OCI-LY7 (cell line): ENCODE results near the gene PLA2G4D. TPM values are rescaled to one million over a fixed set of nuclear protein-coding genes. Genes with fewer than 3 reads are reported as not detected.

Experiments
- BruUV-seq: library from RNA; stranded (reverse); fragments of 400-500 nt; replicated peaks from 2 replicates; lab custom pipeline; 2021; lab: Mats Ljungman, UMichigan
- CTCF ChIA-PET: fragments of 300-600 bp; sonication (Branson Sonifier 250); formaldehyde crosslinking; loops from one replicate; lab custom pipeline; 2022; ENCODE audit warnings: antibody characterized with exemption; ENCODE audit not compliant: unreplicated experiment; lab: Charles Lee
- POLR2A ChIA-PET: fragments of 300-600 bp; sonication (Branson Sonifier 250); formaldehyde crosslinking; loops from one replicate; lab custom pipeline; 2022; ENCODE audit warnings: antibody characterized with exemption; lab: Charles Lee
- DNase-seq: peaks from one replicate; pipeline ENCODE4 v3.0.0-alpha.2; 2015; ENCODE audit warnings: low spot score
- H2AFZ ChIP-seq: fragments of 200-600 bp; sonication (generic), shearing (Covaris generic); 2 replicates; pipeline ENCODE4 v1.6.1; 2014; ENCODE audit warnings: mild to moderate bottlenecking, antibody characterized with exemption, low read length, moderate library complexity
- H3K27ac ChIP-seq: fragments of 200-600 bp; sonication (generic); 2 replicates; pipeline ENCODE4 v1.5.1; 2014; ENCODE audit warnings: mixed run types, low read depth, mild to moderate bottlenecking, moderate library complexity, low read length, inconsistent platforms; ENCODE audit not compliant: poor library complexity, severe bottlenecking
- H3K36me3 ChIP-seq: fragments of 200-600 bp; sonication (generic); 2 replicates; pipeline ENCODE4 v1.6.1; 2014; ENCODE audit warnings: mild to moderate bottlenecking, antibody characterized with exemption, low read length, moderate library complexity, mixed read lengths; ENCODE audit not compliant: insufficient read depth
- H3K4me1 ChIP-seq: fragments of 200-600 bp; sonication (generic); 2 replicates; pipeline ENCODE4 v1.5.1; 2014; ENCODE audit warnings: mild to moderate bottlenecking, low read length; ENCODE audit not compliant: insufficient read depth, poor library complexity, severe bottlenecking
- H3K4me2 ChIP-seq: fragments of 200-600 bp; sonication (generic); 2 replicates; pipeline ENCODE4 v1.6.1; 2014; ENCODE audit warnings: mild to moderate bottlenecking, low read length
- H3K4me3 ChIP-seq: fragments of 200-600 bp; sonication (generic); 2 replicates; pipeline ENCODE4 v1.5.1; 2014; ENCODE audit warnings: mild to moderate bottlenecking, low read depth, low read length; ENCODE audit not compliant: poor library complexity, severe bottlenecking
- H3K79me2 ChIP-seq: fragments of 200-600 bp; sonication (generic); 2 replicates; pipeline ENCODE4 v1.6.1; 2016; ENCODE audit warnings: low read depth, mild to moderate bottlenecking, low read length, moderate library complexity, mixed read lengths; ENCODE audit not compliant: insufficient read depth
- H3K9me2 ChIP-seq: fragments of 200-600 bp; sonication (generic); 2 replicates; pipeline ENCODE4 v1.6.1; 2016; ENCODE audit warnings: mild to moderate bottlenecking, low read length, mixed read lengths; ENCODE audit not compliant: insufficient read depth
- H3K9me3 ChIP-seq: fragments of 200-600 bp; sonication (generic); 2 replicates; pipeline ENCODE4 v1.6.1; 2014; ENCODE audit warnings: mild to moderate bottlenecking, mixed run types, low read length, mixed read lengths
- H4K20me1 ChIP-seq: fragments of 200-600 bp; sonication (generic); 2 replicates; pipeline ENCODE4 v1.6.1; 2014; ENCODE audit warnings: mild to moderate bottlenecking, antibody characterized with exemption, low read length, moderate library complexity, mixed read lengths; ENCODE audit not compliant: insufficient read depth
- CTCF ChIP-seq: fragments of 200-600 bp; sonication (generic); conservative IDR thresholded peaks from 2 replicates; pipeline ENCODE4 v1.5.1; 2014; ENCODE audit warnings: mild to moderate bottlenecking, antibody characterized with exemption, low read length, moderate library complexity, mixed read lengths
- EZH2phosphoT487 ChIP-seq: fragments of 200-600 bp; sonication (generic); IDR thresholded peaks from 2 replicates; pipeline ENCODE4 v1.6.1; 2018; ENCODE audit warnings: low read depth, borderline replicate concordance, mild to moderate bottlenecking, mixed run types, antibody characterized with exemption, low read length, moderate library complexity, mixed read lengths
- intact Hi-C: fragments of 100-400 bp; cut with micrococcal nuclease; formaldehyde crosslinking; loops from one replicate; pipeline ENCODE4 v1.10.0; 2022; ENCODE audit not compliant: unreplicated experiment
- total RNA-seq, 2 experiments: library from RNA; depleted of rRNA in 1 of 2; stranded (reverse); fragments of >200 nt in 1 of 2; shearing (Covaris generic) in 1 of 2; gene quantifications; 2 replicates each; pipeline ENCODE4 v1.2.3, GENCODE V29; 2014 to 2022

The PLA2G4D gene
- total RNA-seq, 2 experiments from 2014 or later, result not detected

- Histone ChIP-seq H3K9me2 (no peaks in the 10 kb centered on the region), H3K4me1 (no peaks in the 10 kb centered on the region), H3K9me3 (no peaks in the 10 kb centered on the region), H3K4me2 (no peak overlapping the region), H2AFZ (no peak overlapping the region), H3K79me2 (no peaks in the 10 kb centered on the region), H3K27ac (no peak overlapping the region), H4K20me1 (no peaks in the 10 kb centered on the region), H3K36me3 (no peaks in the 10 kb centered on the region), H3K4me3 (no peak overlapping the region)
- intact Hi-C loops, result loop anchor here (5.0 kb wide), 1 partner anchor 51 kb away; no protein-coding TSS in a partner anchor
- BruUV-seq, result no TSS peak
- ChIA-PET POLR2A (interaction anchor here (0.9 kb wide), 1 partner anchor 15 kb away, joined by 5 read pairs; no protein-coding TSS in a partner anchor), CTCF (no interaction called here)
- TF ChIP-seq CTCF, result no peak
- no peak for TF ChIP-seq EZH2phosphoT487
- DNase-seq, result no peak
Observed at GRCh38 chr15:42080919-42081830, 13.2 kb downstream of the PLA2G4D start.

DNA sequence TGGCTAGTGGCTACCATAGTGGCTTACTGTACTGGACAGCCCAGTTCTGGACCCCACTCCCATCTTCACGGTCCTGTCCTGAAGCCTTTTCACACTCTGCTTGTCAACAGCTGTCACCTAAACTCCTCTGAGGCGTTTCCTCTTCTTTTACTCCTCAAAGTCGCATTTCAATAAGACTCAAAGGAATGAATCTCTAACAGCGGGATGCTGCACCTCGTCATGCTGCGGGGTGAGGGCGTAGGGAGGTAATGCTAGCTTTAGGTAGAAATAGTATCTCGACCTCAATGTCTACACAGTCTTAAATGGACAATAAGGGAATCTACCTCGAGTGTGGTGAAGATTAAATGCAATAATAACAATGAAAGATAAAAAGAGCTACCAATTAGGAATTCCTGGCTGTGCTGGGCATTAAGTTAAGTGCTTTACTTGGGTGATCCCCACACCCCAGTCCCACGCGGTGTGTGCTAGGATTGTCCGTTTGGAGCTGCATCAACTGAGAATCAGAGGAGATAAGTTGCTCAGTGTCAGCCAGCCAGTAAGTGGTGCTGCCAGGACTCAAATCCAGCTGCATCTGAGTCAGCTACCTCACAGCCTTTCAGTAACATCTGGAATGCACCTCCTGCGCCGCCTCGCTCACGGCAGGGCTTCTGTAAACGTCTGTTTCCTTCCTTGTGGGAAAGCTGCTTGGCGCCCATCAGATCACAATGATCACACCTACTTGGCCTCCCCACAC lies 14.0 kb downstream of the PLA2G4D start:
- Histone ChIP-seq H3K4me3 (no peak overlapping the region), H3K4me1 (no peaks in the 10 kb centered on the region), H2AFZ (no peak overlapping the region), H3K4me2 (no peak overlapping the region), H3K79me2 (no peaks in the 10 kb centered on the region), H4K20me1 (no peaks in the 10 kb centered on the region), H3K36me3 (no peaks in the 10 kb centered on the region), H3K9me2 (no peaks in the 10 kb centered on the region), H3K27ac (no peak overlapping the region), H3K9me3 (no peaks in the 10 kb centered on the region)
- no peak for TF ChIP-seq EZH2phosphoT487
- TF ChIP-seq CTCF, result no peak
- no TSS peak for BruUV-seq
- ChIA-PET POLR2A (interaction anchor here (0.9 kb wide), 1 partner anchor 15 kb away, joined by 5 read pairs; no protein-coding TSS in a partner anchor), CTCF (no interaction called here)
- no peak for DNase-seq
- intact Hi-C loops, result loop anchor here (5.0 kb wide), 1 partner anchor 52 kb away; no protein-coding TSS in a partner anchor
